ENCODE data around the gene PXDN. TPM values are rescaled to one million over a fixed set of nuclear protein-coding genes. Genes with fewer than 3 reads are reported as not detected.

PXDN gene
- total and polyA plus RNA-seq, 2 of the 13 experiments (the other 11 are each of a cell fraction or from before 2014, with no cell fraction given): not detected

- no peaks in the 10 kb centered on the region for H3K36me3 ChIP-seq (replicated peaks in 1 of 2; ENCODE audit: control insufficient read depth in 1 of 2, insufficient read depth in 2 of 2, low read length in 2 of 2)
- TF ChIP-seq CHD2 (IDR thresholded peaks at IDR 0.05; ENCODE audit: low read depth, low read length) (no peak), TCF12 (IDR thresholded peaks at IDR 0.05) (no peak), TCF12 (CRISPR knock-in tag; IDR thresholded peaks at IDR 0.05) (no peak), SAFB2 (CRISPR knock-in tag; IDR thresholded peaks at IDR 0.05; ENCODE audit: borderline replicate concordance, low read depth) (no peak), ZIK1 (CRISPR knock-in tag; IDR thresholded peaks at IDR 0.05; ENCODE audit: borderline replicate concordance, low read depth) (no peak), XBP1 (CRISPR knock-in tag; IDR thresholded peaks at IDR 0.05) (no peak), ZBTB20 (CRISPR knock-in tag; IDR thresholded peaks at IDR 0.05; ENCODE audit: borderline replicate concordance, low read depth) (no peak), SUZ12 (IDR thresholded peaks at IDR 0.05; ENCODE audit: low read depth, low read length) (no peak), HNF4A (CRISPR knock-in tag; IDR thresholded peaks at IDR 0.05) (no peak), FOXA1 (IDR thresholded peaks at IDR 0.05) (no peak), FOXA1 (CRISPR knock-in tag; IDR thresholded peaks at IDR 0.05) (no peak), RNF219 (CRISPR knock-in tag; IDR thresholded peaks at IDR 0.05) (no peak), ZNF749 (CRISPR knock-in tag; IDR thresholded peaks at IDR 0.05; ENCODE audit: borderline replicate concordance) (no peak), HNRNPH1 (optimal IDR thresholded peaks at IDR 0.05; ENCODE audit: low read depth, low read length) (no peak)
- TF ChIP-seq, protein P1, sequence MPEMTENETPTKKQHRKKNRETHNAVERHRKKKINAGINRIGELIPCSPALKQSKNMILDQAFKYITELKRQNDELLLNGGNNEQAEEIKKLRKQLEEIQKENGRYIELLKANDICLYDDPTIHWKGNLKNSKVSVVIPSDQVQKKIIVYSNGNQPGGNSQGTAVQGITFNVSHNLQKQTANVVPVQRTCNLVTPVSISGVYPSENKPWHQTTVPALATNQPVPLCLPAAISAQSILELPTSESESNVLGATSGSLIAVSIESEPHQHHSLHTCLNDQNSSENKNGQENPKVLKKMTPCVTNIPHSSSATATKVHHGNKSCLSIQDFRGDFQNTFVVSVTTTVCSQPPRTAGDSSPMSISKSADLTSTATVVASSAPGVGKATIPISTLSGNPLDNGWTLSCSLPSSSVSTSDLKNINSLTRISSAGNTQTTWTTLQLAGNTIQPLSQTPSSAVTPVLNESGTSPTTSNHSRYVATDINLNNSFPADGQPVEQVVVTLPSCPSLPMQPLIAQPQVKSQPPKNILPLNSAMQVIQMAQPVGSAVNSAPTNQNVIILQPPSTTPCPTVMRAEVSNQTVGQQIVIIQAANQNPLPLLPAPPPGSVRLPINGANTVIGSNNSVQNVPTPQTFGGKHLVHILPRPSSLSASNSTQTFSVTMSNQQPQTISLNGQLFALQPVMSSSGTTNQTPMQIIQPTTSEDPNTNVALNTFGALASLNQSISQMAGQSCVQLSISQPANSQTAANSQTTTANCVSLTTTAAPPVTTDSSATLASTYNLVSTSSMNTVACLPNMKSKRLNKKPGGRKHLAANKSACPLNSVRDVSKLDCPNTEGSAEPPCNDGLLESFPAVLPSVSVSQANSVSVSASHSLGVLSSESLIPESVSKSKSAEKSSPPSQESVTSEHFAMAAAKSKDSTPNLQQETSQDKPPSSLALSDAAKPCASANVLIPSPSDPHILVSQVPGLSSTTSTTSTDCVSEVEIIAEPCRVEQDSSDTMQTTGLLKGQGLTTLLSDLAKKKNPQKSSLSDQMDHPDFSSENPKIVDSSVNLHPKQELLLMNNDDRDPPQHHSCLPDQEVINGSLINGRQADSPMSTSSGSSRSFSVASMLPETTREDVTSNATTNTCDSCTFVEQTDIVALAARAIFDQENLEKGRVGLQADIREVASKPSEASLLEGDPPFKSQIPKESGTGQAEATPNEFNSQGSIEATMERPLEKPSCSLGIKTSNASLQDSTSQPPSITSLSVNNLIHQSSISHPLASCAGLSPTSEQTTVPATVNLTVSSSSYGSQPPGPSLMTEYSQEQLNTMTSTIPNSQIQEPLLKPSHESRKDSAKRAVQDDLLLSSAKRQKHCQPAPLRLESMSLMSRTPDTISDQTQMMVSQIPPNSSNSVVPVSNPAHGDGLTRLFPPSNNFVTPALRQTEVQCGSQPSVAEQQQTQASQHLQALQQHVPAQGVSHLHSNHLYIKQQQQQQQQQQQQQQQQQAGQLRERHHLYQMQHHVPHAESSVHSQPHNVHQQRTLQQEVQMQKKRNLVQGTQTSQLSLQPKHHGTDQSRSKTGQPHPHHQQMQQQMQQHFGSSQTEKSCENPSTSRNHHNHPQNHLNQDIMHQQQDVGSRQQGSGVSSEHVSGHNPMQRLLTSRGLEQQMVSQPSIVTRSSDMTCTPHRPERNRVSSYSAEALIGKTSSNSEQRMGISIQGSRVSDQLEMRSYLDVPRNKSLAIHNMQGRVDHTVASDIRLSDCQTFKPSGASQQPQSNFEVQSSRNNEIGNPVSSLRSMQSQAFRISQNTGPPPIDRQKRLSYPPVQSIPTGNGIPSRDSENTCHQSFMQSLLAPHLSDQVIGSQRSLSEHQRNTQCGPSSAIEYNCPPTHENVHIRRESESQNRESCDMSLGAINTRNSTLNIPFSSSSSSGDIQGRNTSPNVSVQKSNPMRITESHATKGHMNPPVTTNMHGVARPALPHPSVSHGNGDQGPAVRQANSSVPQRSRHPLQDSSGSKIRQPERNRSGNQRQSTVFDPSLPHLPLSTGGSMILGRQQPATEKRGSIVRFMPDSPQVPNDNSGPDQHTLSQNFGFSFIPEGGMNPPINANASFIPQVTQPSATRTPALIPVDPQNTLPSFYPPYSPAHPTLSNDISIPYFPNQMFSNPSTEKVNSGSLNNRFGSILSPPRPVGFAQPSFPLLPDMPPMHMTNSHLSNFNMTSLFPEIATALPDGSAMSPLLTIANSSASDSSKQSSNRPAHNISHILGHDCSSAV (CRISPR knock-in tag; IDR thresholded peaks at IDR 0.05; ENCODE audit: borderline replicate concordance): no peak
- TF ChIP-seq, protein P2, sequence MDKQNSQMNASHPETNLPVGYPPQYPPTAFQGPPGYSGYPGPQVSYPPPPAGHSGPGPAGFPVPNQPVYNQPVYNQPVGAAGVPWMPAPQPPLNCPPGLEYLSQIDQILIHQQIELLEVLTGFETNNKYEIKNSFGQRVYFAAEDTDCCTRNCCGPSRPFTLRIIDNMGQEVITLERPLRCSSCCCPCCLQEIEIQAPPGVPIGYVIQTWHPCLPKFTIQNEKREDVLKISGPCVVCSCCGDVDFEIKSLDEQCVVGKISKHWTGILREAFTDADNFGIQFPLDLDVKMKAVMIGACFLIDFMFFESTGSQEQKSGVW (CRISPR knock-in tag; IDR thresholded peaks at IDR 0.05; ENCODE audit: borderline replicate concordance): no peak
Observed at GRCh38 chr2:1790473-1790872, 46.2 kb upstream of the PXDN start.

More at GRCh38 chr2:1790473-1790872, 46.2 kb upstream of the PXDN start:
- H3K4me2 ChIP-seq (ENCODE audit: low read depth, low read length): no peak overlapping the region
- no peaks in the 10 kb centered on the region for H3K79me2 ChIP-seq (ENCODE audit: insufficient read depth, low read length)
- ChIA-PET POLR2A (no interaction called here), CTCF (ENCODE audit: low intra/inter-chr PET ratio, low total read pairs) (no interaction called here)
- WGBS (ENCODE audit: low lambda C conversion rate): 1% methylated on average over 6 of the region's 6 CpGs
- H3K9ac ChIP-seq (ENCODE audit: insufficient read depth, low read depth, low read length): no peak overlapping the region
- FAIRE-seq: no peak
- no peak overlapping the region for H3K4me3 ChIP-seq (replicated peaks in 1 of 3; ENCODE audit: insufficient read depth in 1 of 3, low read depth in 2 of 3, low read length in 3 of 3)
- in situ Hi-C loops (cut with HindIII; ENCODE audit: extremely low pct_ligation_motif_present, low pct_unique_long_range_greater_than_20kb) (no loop called here), intact Hi-C loops (cut with micrococcal nuclease; ENCODE audit: unreplicated experiment) (no loop called here)
- DNase-seq (ENCODE audit: low spot score): no peak
- no peaks in the 10 kb centered on the region for H4K20me1 ChIP-seq (ENCODE audit: insufficient read depth, low read length)
- H3K9me3 ChIP-seq (ENCODE audit: low read length): no peaks in the 10 kb centered on the region
- H2AFZ ChIP-seq (ENCODE audit: low read length): no peak overlapping the region
- peaks cover 5 to 76% of the 10 kb centered on the region in 2 experiments for H3K27me3 ChIP-seq (ENCODE audit: control insufficient read depth in 1 of 2, insufficient read depth in 2 of 2, low read length in 2 of 2)
- H3K4me1 ChIP-seq (ENCODE audit: insufficient read depth, low read length): no peaks in the 10 kb centered on the region
- no peak for ATAC-seq
- H3K27ac ChIP-seq (ENCODE audit: extremely low read length, insufficient read depth, low read length): no peak overlapping the region
- BruUV-seq (replicated peaks): no TSS peak
